ENCODE results near the gene CACNA2D4.

Gene CACNA2D4

GRCh38 chr12:1965916-1966315 is 47.5 kb upstream of the CACNA2D4 start:
- DNase-seq (ENCODE audit: low read depth in 1 of 2, low spot score in 1 of 2), result no peak
- Histone ChIP-seq H3K27ac (replicated peaks) (no peak overlapping the region), H3K27me3 (ENCODE audit: insufficient read depth, poor library complexity, severe bottlenecking) (no peaks in the 10 kb centered on the region), H3K4me3 (replicated peaks; ENCODE audit: insufficient read depth, low read length) (no peak overlapping the region)
- TF ChIP-seq CTCF (IDR thresholded peaks at IDR 0.05; ENCODE audit: insufficient read depth, low read length) (no peak), GABPA (IDR thresholded peaks at IDR 0.05; ENCODE audit: low read depth) (no peak), POLR2AphosphoS5 (IDR thresholded peaks at IDR 0.05; ENCODE audit: low read depth) (no peak), SPI1 (IDR thresholded peaks at IDR 0.05; ENCODE audit: borderline replicate concordance, low read depth) (no peak), REST (IDR thresholded peaks at IDR 0.05; ENCODE audit: insufficient replicate concordance, low read depth) (no peak)

GRCh38 chr12:1962051-1963020 is 43.9 kb upstream of the CACNA2D4 start:
- no peak overlapping the region for H3K27ac ChIP-seq (replicated peaks)
- DNase-seq (ENCODE audit: low read depth in 1 of 2, low spot score in 1 of 2), result no peak
- no peaks in the 10 kb centered on the region for H3K27me3 ChIP-seq (ENCODE audit: insufficient read depth, poor library complexity, severe bottlenecking)
- no peak overlapping the region for H3K4me3 ChIP-seq (replicated peaks; ENCODE audit: insufficient read depth, low read length)
- no peak for TF ChIP-seq POLR2AphosphoS5 (IDR thresholded peaks at IDR 0.05; ENCODE audit: low read depth)
- TF ChIP-seq REST (IDR thresholded peaks at IDR 0.05; ENCODE audit: insufficient replicate concordance, low read depth), result no peak
- TF ChIP-seq GABPA (IDR thresholded peaks at IDR 0.05; ENCODE audit: low read depth), result no peak
- TF ChIP-seq SPI1 (IDR thresholded peaks at IDR 0.05; ENCODE audit: borderline replicate concordance, low read depth), result no peak
- no peak for TF ChIP-seq CTCF (IDR thresholded peaks at IDR 0.05; ENCODE audit: insufficient read depth, low read length)

DNA sequence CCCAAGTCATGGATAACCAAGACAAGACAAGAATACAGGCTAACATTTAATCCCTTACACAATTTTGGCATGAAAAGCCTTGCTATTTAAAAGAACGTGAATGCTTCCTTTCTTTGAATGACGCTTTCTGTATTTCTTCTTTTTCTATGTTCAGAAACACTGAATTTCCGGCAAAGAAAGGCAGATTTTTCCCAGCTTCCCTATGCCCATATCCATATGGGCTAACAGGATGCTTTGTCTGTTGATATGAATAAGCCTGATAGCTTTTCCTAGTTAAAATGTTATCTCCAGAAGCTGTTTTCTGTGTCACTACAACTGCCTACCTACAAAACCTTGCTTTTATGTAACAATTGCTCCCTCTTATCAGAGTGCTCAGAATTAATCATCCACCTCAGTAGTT is 38.3 kb upstream of the CACNA2D4 start:
- Histone ChIP-seq H3K4me3 (replicated peaks; ENCODE audit: insufficient read depth, low read length) (no peak overlapping the region), H3K27me3 (ENCODE audit: insufficient read depth, poor library complexity, severe bottlenecking) (no peaks in the 10 kb centered on the region), H3K27ac (replicated peaks) (no peak overlapping the region)
- no peak for TF ChIP-seq REST (IDR thresholded peaks at IDR 0.05; ENCODE audit: insufficient replicate concordance, low read depth)
- no peak for TF ChIP-seq POLR2AphosphoS5 (IDR thresholded peaks at IDR 0.05; ENCODE audit: low read depth)
- TF ChIP-seq CTCF (IDR thresholded peaks at IDR 0.05; ENCODE audit: insufficient read depth, low read length), result no peak
- no peak for TF ChIP-seq SPI1 (IDR thresholded peaks at IDR 0.05; ENCODE audit: borderline replicate concordance, low read depth)
- TF ChIP-seq GABPA (IDR thresholded peaks at IDR 0.05; ENCODE audit: low read depth), result no peak
- no peak for DNase-seq (ENCODE audit: low read depth in 1 of 2, low spot score in 1 of 2)
